ENCODE results near the gene KIF2A. TPM values are rescaled to one million over a fixed set of nuclear protein-coding genes. Genes with fewer than 3 reads are reported as not detected.

The KIF2A gene
- total and polyA plus RNA-seq, 2 donors (not counting 3 experiments of a cell fraction or from before 2014, with no cell fraction given): 17.1 to 65.1 TPM

- Histone ChIP-seq H2AFZ (ENCODE audit: low read depth, low read length) (peak within 1 kb of the TSS; percentile 97), H3K79me2 (ENCODE audit: control insufficient read depth, insufficient read depth, low read length) (peaks cover 16% of the 10 kb centered on the region), H3K9me1 (replicated peaks; ENCODE audit: control insufficient read depth, extremely low read depth, insufficient read depth, low read length) (no peaks in the 10 kb centered on the region), H3K36me3 (ENCODE audit: control insufficient read depth in 2 of 2, extremely low read depth in 1 of 2, insufficient read depth in 2 of 2, low read length in 2 of 2) (peaks cover 0 to 8% of the 10 kb centered on the region in 2 experiments), H3K27me3 (ENCODE audit: control insufficient read depth in 2 of 2, insufficient read depth in 2 of 2, low read length in 2 of 2) (no peaks in the 10 kb centered on the region), H3K4me2 (ENCODE audit: insufficient read depth, low read length) (peak within 1 kb of the TSS; percentile 94), H3K9ac (replicated peaks; ENCODE audit: extremely low read depth, insufficient read depth, low read length) (peak within 1 kb of the TSS; percentile 93), H3K9me3 (replicated peaks; ENCODE audit: control insufficient read depth, insufficient read depth, low read length) (no peaks in the 10 kb centered on the region), H3K4me1 (ENCODE audit: control insufficient read depth, extremely low read depth, insufficient read depth, low read length) (peaks cover 13% of the 10 kb centered on the region), H3K27ac (ENCODE audit: insufficient read depth, low read depth, low read length) (peak within 1 kb of the TSS; percentile 90), H3K4me3 (replicated peaks in 1 of 3; ENCODE audit: insufficient read depth in 1 of 3, low read depth in 1 of 3, low read length in 3 of 3) (peak within 1 kb of the TSS; percentile 59 to 91 (median 88)), H4K20me1 (replicated peaks; ENCODE audit: control insufficient read depth, extremely low read depth, insufficient read depth, low read length) (no peaks in the 10 kb centered on the region)
- intact Hi-C loops (cut with micrococcal nuclease) (loop anchor here (1.0 to 2.0 kb wide), 3 partner anchors 9 to 179 kb away; partner anchors contain the start of genes IPO11 and KIF2A), dilution Hi-C loops (cut with MboI; ENCODE audit: extremely low pct_ligation_motif_present, low sequenced_read_pairs) (no loop called here)
- DNase-seq (ENCODE audit: low read depth, low spot score) (peak; percentile 98), FAIRE-seq (peak; percentile 94)
- BruUV-seq (replicated peaks): TSS peak; percentile 61
- CTCF ChIA-PET: interaction anchor here (0.9 to 2.7 kb wide), 11 partner anchors 9 to 375 kb away, joined by 3 to 14 read pairs (median 6); partner anchors contain the start of genes IPO11 and KIF2A
- TF ChIP-seq MYC (IDR thresholded peaks at IDR 0.05; ENCODE audit: low read depth, low read length) (peak; percentile 37), POLR2AphosphoS5 (IDR thresholded peaks at IDR 0.05; ENCODE audit: insufficient read depth, low read depth, low read length) (peak; percentile 80), CTCF (IDR thresholded peaks at IDR 0.05; ENCODE audit: extremely low read depth in 1 of 2, insufficient read depth in 1 of 2, low read depth in 1 of 2, low read length in 2 of 2) (no peak), MAX (IDR thresholded peaks at IDR 0.05; ENCODE audit: insufficient read depth, insufficient read length) (peak; percentile 92), POLR2A (IDR thresholded peaks at IDR 0.05; ENCODE audit: low read depth, low read length) (peak; percentile 98), GATA2 (IDR thresholded peaks at IDR 0.05; ENCODE audit: insufficient read depth, insufficient read length, low read depth, low read length) (no peak), JUN (IDR thresholded peaks at IDR 0.05; ENCODE audit: borderline replicate concordance, insufficient read depth, insufficient read length, low read depth) (no peak)
- POLR2A ChIA-PET: interaction anchor here (0.8 to 2.7 kb wide), 8 partner anchors 9 to 180 kb away, joined by 4 to 39 read pairs (median 5); partner anchors contain the start of genes IPO11 and KIF2A
Observed at GRCh38 chr5:62403411-62404250, 97.6 kb downstream of the KIF2A start, which contains the start of gene DIMT1. DIMT1 (minus strand) TSS chr5:62403905; CDS start chr5:62403772, 133 bp downstream.

All from endothelial cell of umbilical vein (primary cell).